Measurements from ENCODE around the gene TRIM59. TPM values are rescaled to one million over a fixed set of nuclear protein-coding genes. Genes with fewer than 3 reads are reported as not detected.

The TRIM59 gene
- total RNA-seq, 1 experiment from 2014 or later: 20.8 TPM

DNA sequence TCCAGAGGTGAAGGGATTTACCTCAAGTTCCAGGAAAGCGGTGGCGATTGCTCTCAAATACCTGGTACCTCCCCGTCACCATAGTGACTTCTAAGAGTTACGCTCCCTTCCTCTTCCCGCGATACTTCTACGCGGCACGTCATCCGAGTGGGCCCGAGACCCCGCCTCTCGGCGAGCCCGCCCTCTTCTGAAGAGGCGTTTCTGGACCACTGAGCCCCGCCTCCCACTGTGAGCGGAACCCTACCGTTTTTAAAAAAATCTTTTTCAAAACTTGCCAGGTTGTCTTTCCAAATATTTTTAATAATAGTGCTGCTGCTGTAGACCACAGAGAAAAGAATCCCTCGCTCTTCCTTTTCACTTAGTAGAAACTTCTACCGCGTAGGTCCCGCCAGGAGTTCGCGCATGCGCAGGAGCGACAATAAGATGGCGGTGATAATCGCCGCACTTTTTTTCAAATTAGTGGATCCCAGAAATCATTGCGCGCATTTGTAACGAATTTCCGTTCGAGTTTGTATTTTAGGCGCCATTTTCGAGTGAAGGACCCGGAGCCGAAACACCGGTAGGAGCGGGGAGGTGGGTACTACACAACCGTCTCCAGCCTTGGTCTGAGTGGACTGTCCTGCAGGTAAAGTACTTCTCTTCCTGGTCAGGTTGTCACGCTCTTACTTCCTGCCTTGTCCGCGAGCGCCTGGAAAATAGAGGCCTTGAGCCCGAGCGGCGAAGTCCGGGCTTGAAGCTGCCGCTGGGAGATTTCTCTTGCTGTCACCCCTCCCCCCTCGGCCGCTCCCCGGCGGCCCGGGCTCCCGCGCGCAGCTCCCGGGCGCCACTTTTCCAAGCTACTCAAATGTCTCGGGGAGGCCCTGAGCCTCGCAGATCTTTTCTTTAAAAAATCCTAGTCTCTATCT, 50.2 kb downstream of the TRIM59 start, which contains the start of the genes IFT80 and SMC4:
Gene IFT80, minus strand, starts transcription at position 101 of the 905 bp plus-strand sequence. CDS start 14,625 bp downstream, outside the sequence.
Gene SMC4, plus strand, starts transcription at position 526 of the 905 bp plus-strand sequence. CDS start 1,177 bp downstream, outside the sequence.
- intact Hi-C loops (cut with micrococcal nuclease; ENCODE audit: unreplicated experiment): loop anchor here (5.0 to 10.0 kb wide), 2 partner anchors 48 to 275 kb away; partner anchors contain the start of genes ARL14 and TRIM59
- TF ChIP-seq, protein P1, sequence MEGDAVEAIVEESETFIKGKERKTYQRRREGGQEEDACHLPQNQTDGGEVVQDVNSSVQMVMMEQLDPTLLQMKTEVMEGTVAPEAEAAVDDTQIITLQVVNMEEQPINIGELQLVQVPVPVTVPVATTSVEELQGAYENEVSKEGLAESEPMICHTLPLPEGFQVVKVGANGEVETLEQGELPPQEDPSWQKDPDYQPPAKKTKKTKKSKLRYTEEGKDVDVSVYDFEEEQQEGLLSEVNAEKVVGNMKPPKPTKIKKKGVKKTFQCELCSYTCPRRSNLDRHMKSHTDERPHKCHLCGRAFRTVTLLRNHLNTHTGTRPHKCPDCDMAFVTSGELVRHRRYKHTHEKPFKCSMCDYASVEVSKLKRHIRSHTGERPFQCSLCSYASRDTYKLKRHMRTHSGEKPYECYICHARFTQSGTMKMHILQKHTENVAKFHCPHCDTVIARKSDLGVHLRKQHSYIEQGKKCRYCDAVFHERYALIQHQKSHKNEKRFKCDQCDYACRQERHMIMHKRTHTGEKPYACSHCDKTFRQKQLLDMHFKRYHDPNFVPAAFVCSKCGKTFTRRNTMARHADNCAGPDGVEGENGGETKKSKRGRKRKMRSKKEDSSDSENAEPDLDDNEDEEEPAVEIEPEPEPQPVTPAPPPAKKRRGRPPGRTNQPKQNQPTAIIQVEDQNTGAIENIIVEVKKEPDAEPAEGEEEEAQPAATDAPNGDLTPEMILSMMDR (IDR thresholded peaks at IDR 0.05; ENCODE audit: unreplicated experiment): no peak
- DNase-seq: peak; percentile 99
- no peaks in the 10 kb centered on the region for H3K27me3 Mint-ChIP-seq (ENCODE audit: unreplicated experiment)
- CTCF ChIA-PET: interaction anchor here (0.5 to 1.1 kb wide), 7 partner anchors 8 to 527 kb away, joined by 3 to 7 read pairs (median 4); no protein-coding TSS in a partner anchor
- H3K36me3 Mint-ChIP-seq (ENCODE audit: insufficient read depth, unreplicated experiment): peaks cover 65% of the 10 kb centered on the region
- peaks cover 41% of the 10 kb centered on the region for H3K4me1 Mint-ChIP-seq (ENCODE audit: low read depth, unreplicated experiment)
- TSS peak; percentile 39 for BruUV-seq (replicated peaks)
- H3K4me3 Mint-ChIP-seq (ENCODE audit: low read depth, unreplicated experiment): peak within 1 kb of the TSS; percentile 98
- H3K27ac Mint-ChIP-seq (ENCODE audit: unreplicated experiment): peak within 1 kb of the TSS; percentile 98
- no peaks in the 10 kb centered on the region for H3K9me3 Mint-ChIP-seq (ENCODE audit: low read depth, unreplicated experiment)

DNA sequence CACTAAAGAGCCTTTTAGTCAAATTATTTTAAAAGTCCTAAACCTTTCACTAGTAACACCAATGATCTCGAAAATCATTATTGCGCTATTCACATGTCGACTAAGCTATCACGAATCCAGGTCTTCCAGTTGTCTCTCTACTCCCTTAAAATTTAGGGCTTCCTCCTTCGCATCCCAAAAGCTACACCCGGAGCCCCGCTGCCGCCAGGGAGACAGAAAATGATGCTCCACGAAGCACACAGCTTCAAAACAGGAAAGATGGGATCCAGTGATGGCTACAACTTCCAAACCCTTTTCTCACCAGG, 50.8 kb downstream of the TRIM59 start:
- Mint-ChIP-seq H3K4me1 (ENCODE audit: low read depth, unreplicated experiment) (peaks cover 35% of the 10 kb centered on the region), H3K27me3 (ENCODE audit: unreplicated experiment) (no peaks in the 10 kb centered on the region), H3K27ac (ENCODE audit: unreplicated experiment) (peak overlapping the region; percentile 98), H3K4me3 (ENCODE audit: low read depth, unreplicated experiment) (peak overlapping the region; percentile 98), H3K36me3 (ENCODE audit: insufficient read depth, unreplicated experiment) (peaks cover 59% of the 10 kb centered on the region), H3K9me3 (ENCODE audit: low read depth, unreplicated experiment) (no peaks in the 10 kb centered on the region)
- TF ChIP-seq, protein P1 (IDR thresholded peaks at IDR 0.05; ENCODE audit: unreplicated experiment): no peak
- CTCF ChIA-PET: interaction anchor here (0.7 to 0.8 kb wide), 5 partner anchors 8 to 527 kb away, joined by 3 to 7 read pairs (median 4); no protein-coding TSS in a partner anchor
- BruUV-seq (replicated peaks): TSS peak; percentile 73
- intact Hi-C loops (cut with micrococcal nuclease; ENCODE audit: unreplicated experiment): no loop called here
- no peak for DNase-seq

DNA sequence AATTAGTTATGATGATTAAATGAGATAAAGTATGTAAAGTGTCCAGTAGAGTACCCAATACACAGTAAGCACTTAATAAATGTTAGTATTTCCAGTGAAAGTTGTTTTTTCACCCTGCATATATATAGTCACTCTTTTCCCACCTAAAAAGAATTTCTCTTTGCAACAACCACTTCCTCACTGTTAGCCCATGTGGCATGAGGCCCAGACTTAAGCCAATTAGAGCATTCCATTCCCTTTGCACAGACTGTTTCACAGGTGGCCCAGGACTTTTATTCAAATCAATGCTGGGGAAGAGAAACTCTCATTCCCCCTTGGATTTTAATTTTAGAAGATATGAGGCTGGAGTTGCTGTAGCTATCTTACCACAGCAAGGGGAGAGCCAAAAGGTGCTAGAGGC, 54.3 kb downstream of the TRIM59 start:
- peak; percentile 32 for DNase-seq
- intact Hi-C loops (cut with micrococcal nuclease; ENCODE audit: unreplicated experiment): no loop called here
- H3K27ac Mint-ChIP-seq (ENCODE audit: unreplicated experiment): peak overlapping the region; percentile 38

DNA sequence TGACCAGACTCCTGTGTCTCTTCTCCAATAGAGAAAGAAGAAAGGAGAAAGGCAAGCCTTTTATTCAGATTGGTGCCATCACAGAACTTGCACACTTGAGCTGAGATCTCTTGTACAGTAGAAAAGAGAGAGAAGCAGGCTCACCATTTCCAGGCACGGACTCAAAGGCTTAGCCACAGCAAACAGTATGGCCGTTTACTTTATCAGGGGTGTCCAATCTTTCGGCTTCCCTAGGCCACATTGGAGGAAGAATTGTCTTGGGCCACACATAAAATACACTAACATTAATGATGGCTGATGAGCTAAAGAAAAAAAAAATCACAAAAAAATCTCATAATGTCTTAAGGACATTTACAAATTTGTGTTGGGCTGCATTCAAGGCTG, 55.6 kb downstream of the TRIM59 start:
- DNase-seq: no peak
- TF ChIP-seq, protein P1 (IDR thresholded peaks at IDR 0.05; ENCODE audit: unreplicated experiment): no peak
- Mint-ChIP-seq H3K36me3 (ENCODE audit: insufficient read depth, unreplicated experiment) (peaks cover 11% of the 10 kb centered on the region), H3K9me3 (ENCODE audit: low read depth, unreplicated experiment) (no peaks in the 10 kb centered on the region), H3K4me3 (ENCODE audit: low read depth, unreplicated experiment) (no peak overlapping the region), H3K4me1 (ENCODE audit: low read depth, unreplicated experiment) (peaks cover 28% of the 10 kb centered on the region), H3K27me3 (ENCODE audit: unreplicated experiment) (no peaks in the 10 kb centered on the region), H3K27ac (ENCODE audit: unreplicated experiment) (no peak overlapping the region)
- no TSS peak for BruUV-seq (replicated peaks)
- intact Hi-C loops (cut with micrococcal nuclease; ENCODE audit: unreplicated experiment): no loop called here
- CTCF ChIA-PET: no interaction called here

More for the DNA sequence above, 54.3 kb downstream of the TRIM59 start:
- Mint-ChIP-seq H3K4me1 (ENCODE audit: low read depth, unreplicated experiment) (peaks cover 28% of the 10 kb centered on the region), H3K9me3 (ENCODE audit: low read depth, unreplicated experiment) (no peaks in the 10 kb centered on the region), H3K27me3 (ENCODE audit: unreplicated experiment) (no peaks in the 10 kb centered on the region), H3K36me3 (ENCODE audit: insufficient read depth, unreplicated experiment) (peaks cover 24% of the 10 kb centered on the region), H3K4me3 (ENCODE audit: low read depth, unreplicated experiment) (no peak overlapping the region)
- TF ChIP-seq, protein P1 (IDR thresholded peaks at IDR 0.05; ENCODE audit: unreplicated experiment): no peak
- CTCF ChIA-PET: interaction anchor here (0.7 kb wide), 1 partner anchor 373 kb away, joined by 3 read pairs; no protein-coding TSS in a partner anchor
- BruUV-seq (replicated peaks): no TSS peak

Measured in Calu3 (cell line).